GM21576 (cell line): ENCODE measurements around the gene PCOLCE2.

ENCODE experiments used
- ATAC-seq: cut with Tn5 transposase; IDR thresholded peaks from one replicate; pipeline ENCODE4 v1.9.1; 2021; ENCODE audit warnings: mild to moderate bottlenecking, moderate library complexity; ENCODE audit not compliant: unreplicated experiment

PCOLCE2 gene

DNA sequence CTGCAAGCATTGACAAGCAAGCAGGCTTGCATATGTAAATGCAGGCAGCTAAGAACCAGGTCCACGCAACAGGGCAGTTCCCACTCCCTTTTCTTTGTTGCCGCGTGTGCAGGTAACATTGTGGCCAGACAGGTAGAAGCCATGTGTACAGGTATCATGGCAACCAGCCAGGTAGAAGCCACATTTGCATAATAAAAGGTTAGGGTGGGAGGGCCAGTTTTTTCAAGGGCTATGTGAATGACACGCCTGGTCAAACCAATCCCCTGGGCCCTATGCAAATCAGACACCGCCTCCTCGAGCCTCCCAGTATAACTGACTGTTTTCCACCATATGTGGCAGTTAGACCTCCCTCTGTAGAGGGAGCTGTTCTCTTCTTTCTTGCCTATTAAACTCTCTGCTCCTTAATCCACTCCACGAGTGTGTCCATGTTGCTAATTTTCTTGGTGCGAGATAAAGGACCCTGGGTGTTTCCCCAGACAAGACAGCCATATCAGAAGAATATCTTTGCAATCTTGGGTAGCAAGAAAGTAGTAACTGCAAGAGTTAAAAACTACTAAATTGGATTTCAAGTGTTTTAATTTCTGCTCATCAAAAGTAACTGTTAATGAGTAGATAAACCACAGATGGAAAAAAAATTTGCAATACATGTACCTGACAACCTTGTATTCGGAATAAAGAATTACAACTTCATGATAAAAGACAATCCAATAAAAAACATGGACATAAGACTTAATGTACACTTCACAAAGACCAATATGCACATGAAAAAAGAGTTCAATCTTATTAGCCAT is 21.8 kb downstream of the PCOLCE2 start:
- ATAC-seq: no peak

GRCh38 chr3:142863930-142864920 is 24.7 kb downstream of the PCOLCE2 start:
- no peak for ATAC-seq

DNA sequence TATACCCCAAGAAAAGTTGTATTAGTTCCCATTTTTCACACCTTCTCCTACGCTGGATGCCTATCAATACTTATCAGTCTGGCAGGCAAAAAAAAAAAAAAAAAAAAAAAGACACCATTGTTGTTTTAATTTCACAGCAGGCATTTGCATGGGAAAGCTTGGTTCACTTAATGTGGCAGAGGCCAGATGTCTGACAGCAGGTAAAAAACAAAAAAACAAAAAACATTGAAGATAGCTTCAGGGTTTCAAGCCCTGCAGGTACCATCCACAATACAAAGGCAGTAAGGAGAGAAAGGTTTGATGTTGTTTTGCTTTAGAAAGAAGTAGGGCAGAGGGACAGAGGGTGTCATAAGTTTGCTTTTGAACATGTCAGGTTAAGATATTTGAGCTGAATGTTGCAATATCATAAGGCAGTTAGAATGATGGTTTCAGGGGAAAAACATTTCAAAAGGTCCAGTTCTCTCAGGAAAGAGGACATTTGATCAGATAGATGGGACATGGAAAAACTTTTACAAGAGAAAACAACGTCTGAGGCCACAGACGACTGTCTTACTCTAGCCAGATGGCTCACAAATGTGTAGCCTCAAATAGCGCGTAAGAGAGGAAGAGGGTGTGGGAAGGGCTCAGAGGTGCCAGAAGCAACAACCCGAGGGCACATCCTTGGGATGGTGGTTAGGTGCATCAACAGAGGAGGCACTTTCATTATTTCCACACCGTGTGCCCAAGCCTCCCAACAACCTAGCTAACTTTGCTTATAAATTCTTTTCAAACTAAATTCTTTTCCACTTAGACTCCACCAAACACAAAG is 25.7 kb downstream of the PCOLCE2 start:
- ATAC-seq: no peak

- no peak for ATAC-seq
These were observed 27.0 kb downstream of the PCOLCE2 start for GRCh38 chr3:142861926-142862325.

DNA sequence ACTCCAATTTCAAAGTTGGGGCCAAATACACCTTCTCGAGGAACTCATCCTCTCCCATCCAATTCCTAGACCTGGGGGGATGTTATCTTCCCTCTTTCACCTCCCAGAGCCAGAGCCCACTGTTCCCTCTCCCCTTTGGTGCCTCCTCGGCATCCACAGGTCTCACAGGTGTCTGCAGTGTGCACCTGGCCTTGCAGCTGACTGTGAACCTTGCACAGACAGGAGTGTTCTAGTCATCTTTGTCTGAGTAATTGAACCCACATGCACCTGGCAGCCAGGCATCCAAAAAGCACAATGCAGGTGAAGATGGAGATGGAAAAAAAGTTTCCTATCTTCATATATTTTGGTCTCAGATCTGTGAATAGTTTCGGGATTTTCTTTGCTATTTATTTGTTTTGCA is 30.8 kb downstream of the PCOLCE2 start:
- ATAC-seq: no peak

GRCh38 chr3:142857056-142857455 is 31.8 kb downstream of the PCOLCE2 start:
- no peak for ATAC-seq

DNA sequence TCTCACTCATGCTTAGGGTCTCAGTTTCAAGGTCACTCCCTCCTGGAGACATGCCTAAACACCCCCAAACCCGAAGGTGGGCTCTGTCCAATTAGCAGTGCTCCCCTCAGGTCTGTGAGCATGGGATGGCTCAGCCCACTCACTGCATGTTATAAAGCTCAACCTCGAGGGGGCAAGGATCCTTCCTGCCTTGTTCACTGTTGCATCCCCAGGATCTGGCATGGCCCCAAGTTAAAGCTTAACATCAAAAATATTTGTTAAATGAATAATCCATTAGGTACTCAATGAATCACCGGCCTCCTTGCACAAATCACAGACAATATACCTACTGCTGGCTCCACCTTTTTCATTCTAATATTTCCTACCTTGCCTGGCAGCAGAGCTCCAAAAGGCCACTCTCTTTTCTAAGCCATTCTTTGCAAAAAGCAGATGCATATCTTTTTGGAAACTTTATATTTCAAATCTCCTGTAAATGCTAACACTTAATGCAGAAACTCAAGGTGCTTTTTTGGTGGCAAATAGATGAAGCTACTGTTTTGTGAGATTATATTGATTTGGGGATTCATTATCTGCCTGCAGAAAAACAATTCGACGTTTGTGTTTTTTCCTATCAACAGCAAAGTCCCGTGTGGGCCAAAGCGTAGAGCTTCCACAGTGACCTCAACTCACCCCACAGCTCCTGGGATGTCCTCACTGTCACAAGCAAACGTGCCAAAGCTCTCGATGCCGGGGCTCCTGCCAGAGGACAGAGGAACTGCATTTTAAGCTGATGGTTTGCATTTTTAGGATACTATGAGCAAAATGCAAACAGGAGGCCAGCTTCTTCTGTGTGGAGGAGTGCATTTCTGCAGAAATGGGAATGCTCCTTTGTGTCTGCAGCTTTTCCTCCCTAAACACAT is 35.4 kb downstream of the PCOLCE2 start:
- no peak for ATAC-seq

- ATAC-seq: no peak
These were observed 36.9 kb downstream of the PCOLCE2 start for GRCh38 chr3:142852009-142852408.

DNA sequence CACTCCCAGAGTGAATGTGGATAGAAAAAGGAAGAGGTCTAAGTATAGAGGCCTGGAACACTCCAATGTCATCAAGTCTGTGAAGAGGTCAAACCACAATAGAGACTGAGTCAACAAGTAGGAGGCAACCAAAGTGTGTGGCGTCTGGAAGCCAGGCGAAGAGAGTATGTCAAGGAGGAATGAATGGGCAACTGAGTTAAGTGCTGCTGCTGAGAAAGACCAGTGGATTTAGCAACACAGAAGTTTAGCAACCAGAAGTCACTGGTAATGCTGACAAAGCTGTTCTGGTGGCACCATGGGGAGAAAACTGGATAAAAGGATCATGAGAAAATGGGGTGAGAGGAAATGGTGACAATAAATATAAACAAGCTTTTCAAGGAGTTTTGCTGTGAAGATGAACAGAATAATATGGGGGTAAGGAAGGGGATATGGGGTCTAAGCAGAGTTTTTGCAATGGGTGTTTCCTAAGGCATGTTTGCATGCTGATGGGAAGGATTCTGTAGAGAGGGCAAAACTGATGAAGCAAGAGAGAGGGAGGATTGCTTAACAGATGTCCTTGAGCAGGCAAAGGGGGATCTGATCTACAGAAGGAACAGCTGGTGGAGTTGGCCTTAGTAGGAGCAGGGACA is 38.4 kb downstream of the PCOLCE2 start:
- no peak for ATAC-seq

GRCh38 chr3:142849148-142849547 is 39.7 kb downstream of the PCOLCE2 start:
- ATAC-seq: no peak

GRCh38 chr3:142846779-142847577 is 41.9 kb downstream of the PCOLCE2 start:
- no peak for ATAC-seq

DNA sequence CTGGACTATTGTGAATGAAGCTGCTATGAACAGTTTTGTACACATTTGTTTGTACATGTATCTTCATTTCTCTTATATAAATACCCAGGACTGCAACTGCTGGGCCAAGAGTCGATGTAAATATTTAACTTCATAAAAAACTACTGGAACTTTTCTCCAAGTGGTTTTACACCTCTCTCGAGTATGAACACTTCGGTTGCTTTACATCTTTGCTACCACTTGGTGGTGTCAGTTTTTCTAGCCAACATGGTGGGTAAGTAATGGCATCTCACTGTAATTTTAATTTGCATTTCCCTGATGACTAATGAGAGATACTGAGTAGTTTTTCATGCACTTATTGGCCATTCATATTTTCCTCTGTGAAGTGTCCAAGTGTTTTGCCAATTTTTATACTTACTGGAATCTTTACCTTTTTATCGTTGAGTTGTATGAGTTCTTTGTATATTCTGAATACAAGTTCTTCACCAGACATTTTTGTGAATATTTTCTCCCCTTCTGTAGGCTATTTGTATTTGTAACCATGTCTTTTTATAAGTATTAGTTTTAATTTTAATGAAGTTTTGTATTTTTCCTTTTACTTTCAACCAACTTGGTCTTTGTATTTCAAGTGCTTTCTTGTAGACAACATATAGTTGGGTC is 44.4 kb downstream of the PCOLCE2 start:
- peak; percentile 55 for ATAC-seq

DNA sequence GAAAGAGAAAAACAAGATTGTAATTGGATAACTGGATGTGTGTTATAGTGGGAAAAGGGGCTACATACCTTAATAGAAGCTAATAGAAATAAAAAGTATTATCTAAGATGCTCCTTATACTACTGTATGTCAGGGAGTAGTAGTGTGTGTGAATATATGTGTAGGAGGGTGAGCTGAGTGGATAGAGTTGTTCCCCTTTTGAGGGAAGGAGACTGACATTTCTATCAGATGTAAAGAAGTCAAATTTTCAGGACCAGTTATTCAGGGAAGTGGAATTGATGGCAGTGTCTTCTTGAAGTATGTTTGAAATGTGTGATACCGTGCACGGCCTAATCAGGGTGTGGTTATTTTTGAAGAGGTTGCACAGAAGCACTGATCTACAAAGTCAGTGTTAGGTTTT is 49.1 kb downstream of the PCOLCE2 start:
- no peak for ATAC-seq

GRCh38 chr3:142837526-142837925 is 51.4 kb downstream of the PCOLCE2 start:
- no peak for ATAC-seq

- ATAC-seq: peak; percentile 99
These were observed 60.1 kb downstream of the PCOLCE2 start for GRCh38 chr3:142828703-142829305.

GRCh38 chr3:142819179-142819578 is 69.7 kb downstream of the PCOLCE2 start:
- no peak for ATAC-seq

- ATAC-seq: no peak
These were observed 70.2 kb downstream of the PCOLCE2 start for GRCh38 chr3:142818651-142819050.

DNA sequence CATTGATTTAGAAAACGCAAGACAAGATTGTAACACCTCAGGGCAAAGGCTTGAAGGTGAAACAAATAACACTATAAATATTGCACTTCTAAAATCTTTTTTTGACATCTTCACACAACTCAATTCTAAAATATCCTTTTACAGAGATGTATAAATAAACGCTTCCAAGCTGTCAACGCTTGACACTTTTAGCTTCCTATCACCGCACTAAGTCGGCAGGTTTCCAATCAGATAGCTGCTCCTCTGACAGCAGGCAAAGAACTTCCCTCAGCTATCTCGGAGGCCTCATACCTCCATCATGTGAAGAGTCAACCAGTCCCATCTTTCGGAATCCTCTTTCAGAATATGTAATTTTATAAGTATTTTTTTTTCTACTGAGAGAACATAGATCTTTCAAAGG is 71.0 kb downstream of the PCOLCE2 start:
- no peak for ATAC-seq
